Measurements from ENCODE around the gene ASPRV1. TPM values are rescaled to one million over a fixed set of nuclear protein-coding genes. Genes with fewer than 3 reads are reported as not detected.

The ASPRV1 gene
- total and polyA plus RNA-seq, 10 of the 15 experiments (the other 5 are each of a cell fraction or from before 2014, with no cell fraction given): 0.11 to 1.1 (median 0.33) TPM

- TF ChIP-seq HDGF (IDR thresholded peaks at IDR 0.05) (no peak), NR2C1 (IDR thresholded peaks at IDR 0.05) (no peak), JUNB (IDR thresholded peaks at IDR 0.05) (no peak), SMAD5 (IDR thresholded peaks at IDR 0.05; ENCODE audit: low read depth) (no peak), MXI1 (IDR thresholded peaks at IDR 0.05; ENCODE audit: low read depth, low read length) (no peak)
Measured at GRCh38 chr2:69993048-69993565, 31.7 kb upstream of the ASPRV1 start (continued).

- Histone ChIP-seq H3K9ac (ENCODE audit: control insufficient read depth, insufficient read depth, low read length) (no peak overlapping the region), H4K20me1 (ENCODE audit: control insufficient read depth, insufficient read depth) (no peaks in the 10 kb centered on the region), H2AFZ (ENCODE audit: control insufficient read depth, low read depth, low read length) (no peak overlapping the region), H3K27me3 (replicated peaks in 1 of 2; ENCODE audit: control insufficient read depth in 2 of 2, insufficient read depth in 2 of 2, low read length in 1 of 2) (no peaks in the 10 kb centered on the region), H3K36me3 (ENCODE audit: control insufficient read depth in 2 of 2, insufficient read depth in 2 of 2, low read length in 1 of 2) (peaks cover 0 to 6% of the 10 kb centered on the region in 2 experiments; a peak in 3 of 4 replicates), H3K79me2 (ENCODE audit: control insufficient read depth, insufficient read depth, low read length) (no peaks in the 10 kb centered on the region), H3K9me3 (replicated peaks; ENCODE audit: control insufficient read depth, insufficient read depth, low read length) (no peaks in the 10 kb centered on the region), H3K27ac (ENCODE audit: control insufficient read depth, insufficient read depth) (no peak overlapping the region), H3K4me1 (ENCODE audit: control insufficient read depth, insufficient read depth, low read length) (no peaks in the 10 kb centered on the region), H3K4me2 (ENCODE audit: control insufficient read depth, insufficient read depth) (no peak overlapping the region), H3K4me3 (no peak overlapping the region)
- DNase-seq (ENCODE audit: low read depth, low spot score) (no peak), FAIRE-seq (no peak), ATAC-seq (no peak)
- ChIA-PET CTCF (no interaction called here), POLR2A (no interaction called here), RAD21 (ENCODE audit: unreplicated experiment) (no interaction called here), SMC1A (ENCODE audit: uncharacterized antibody, unreplicated experiment) (no interaction called here)
- intact Hi-C loops (cut with micrococcal nuclease; ENCODE audit: unreplicated experiment) (no loop called here), in situ Hi-C loops (cut with MboI) (no loop called here)
- no TSS peak for BruUV-seq (replicated peaks)
- WGBS (ENCODE audit: insufficient coverage, insufficient replicate concordance, low lambda C conversion rate, missing lambda C conversion rate): 81% methylated on average over 8 of the region's 8 CpGs
- TF ChIP-seq NFYA (IDR thresholded peaks at IDR 0.05; ENCODE audit: borderline replicate concordance, low read depth, low read length) (no peak), RUNX3 (IDR thresholded peaks at IDR 0.05; ENCODE audit: low read length) (no peak), NFXL1 (IDR thresholded peaks at IDR 0.05; ENCODE audit: borderline replicate concordance) (no peak), LARP7 (IDR thresholded peaks at IDR 0.05) (no peak), E4F1 (IDR thresholded peaks at IDR 0.05; ENCODE audit: borderline replicate concordance, partially characterized antibody) (no peak), RCOR1 (conservative IDR thresholded peaks at IDR 0.05; ENCODE audit: low read depth, low read length) (no peak), CHD2 (IDR thresholded peaks at IDR 0.05; ENCODE audit: borderline replicate concordance, low read depth, low read length) (no peak), TAF1 (IDR thresholded peaks at IDR 0.05; ENCODE audit: borderline replicate concordance, low read depth, low read length) (no peak), PML (IDR thresholded peaks at IDR 0.05; ENCODE audit: low read length) (no peak), BRCA1 (IDR thresholded peaks at IDR 0.05; ENCODE audit: low read depth, low read length) (no peak), CREB1 (IDR thresholded peaks at IDR 0.05; ENCODE audit: low read depth) (no peak), ESRRA (IDR thresholded peaks at IDR 0.05; ENCODE audit: low read length) (no peak), ZNF687 (IDR thresholded peaks at IDR 0.05) (no peak), KDM1A (IDR thresholded peaks at IDR 0.05; ENCODE audit: borderline replicate concordance) (no peak)
Measured at GRCh38 chr2:69992310-69993047, 31.0 kb upstream of the ASPRV1 start.
